Ramos (cell line): ENCODE measurements around the gene LPO.

ENCODE experiments used
- in situ Hi-C: fragments of 300-500 bp; cut with MboI; formaldehyde crosslinking; loops from one replicate; pipeline ENCODE4 v1.14.3; 2022; ENCODE audit warnings: low sequenced_read_pairs; ENCODE audit not compliant: unreplicated experiment

Gene LPO

GRCh38 chr17:58228679-58229078, 9.7 kb upstream of the LPO start:
- in situ Hi-C loops = no loop called here

DNA sequence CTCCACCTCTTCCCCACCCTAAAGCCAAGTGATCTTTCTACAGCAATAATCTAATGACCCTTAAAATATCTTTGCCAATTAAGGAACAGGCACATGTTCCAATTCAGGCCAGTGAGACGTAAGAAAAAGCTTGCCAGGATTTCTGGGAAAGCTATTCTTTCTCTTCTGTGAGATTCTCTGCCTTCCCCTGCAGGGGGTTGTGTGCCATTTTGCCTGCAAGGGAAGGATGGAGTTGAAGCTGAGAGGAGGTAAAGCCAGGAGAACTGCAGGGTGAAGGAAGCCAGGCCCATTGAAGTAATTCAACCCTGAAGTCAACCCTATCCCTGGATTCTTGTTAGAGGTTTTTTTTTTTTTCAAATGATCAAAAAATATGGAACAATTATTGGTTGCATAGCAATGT, 9.0 kb upstream of the LPO start:
- in situ Hi-C loops = no loop called here

DNA sequence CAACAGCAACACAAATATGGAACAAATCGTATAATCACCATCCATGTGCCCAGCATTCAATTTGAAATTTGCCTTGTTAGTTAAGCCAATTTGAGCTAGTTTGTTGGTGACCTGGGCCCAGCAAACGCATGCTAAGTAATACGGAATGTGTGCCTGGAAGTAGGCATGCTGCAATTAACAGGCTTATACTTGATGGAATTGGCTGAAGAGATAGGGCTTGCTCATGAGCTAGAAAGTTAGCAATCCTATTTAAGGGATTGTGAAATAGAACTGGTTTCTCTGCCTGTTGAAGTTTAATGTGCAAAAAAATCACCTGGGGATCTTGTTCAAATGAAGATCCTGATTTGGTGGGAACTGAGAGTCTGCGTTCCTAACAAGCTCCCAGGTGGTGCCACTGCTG, 8.5 kb upstream of the LPO start:
- in situ Hi-C loops = no loop called here

GRCh38 chr17:58231641-58232040, 6.7 kb upstream of the LPO start:
- in situ Hi-C loops = no loop called here

GRCh38 chr17:58232707-58233156, 5.7 kb upstream of the LPO start:
- in situ Hi-C loops = no loop called here

DNA sequence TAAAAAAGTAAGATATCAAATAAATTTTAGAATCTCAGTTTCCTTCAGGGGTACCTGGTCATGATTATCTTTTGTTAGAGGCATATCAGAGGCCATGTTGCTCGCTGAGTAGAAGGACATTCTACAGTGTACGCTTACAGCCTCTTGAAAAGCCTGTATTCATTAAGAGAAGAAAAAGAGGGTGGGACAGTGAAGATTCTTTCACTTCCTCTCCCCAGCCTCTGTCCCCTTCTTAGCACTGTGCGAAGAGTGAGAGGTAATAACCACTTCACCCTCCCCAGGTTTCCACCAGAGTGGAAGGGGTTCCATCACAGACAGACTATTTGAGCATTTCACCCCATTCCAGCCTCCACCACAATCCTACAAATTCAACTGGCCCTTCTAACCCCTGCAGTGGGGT, 4.8 kb upstream of the LPO start:
- in situ Hi-C loops = no loop called here

DNA sequence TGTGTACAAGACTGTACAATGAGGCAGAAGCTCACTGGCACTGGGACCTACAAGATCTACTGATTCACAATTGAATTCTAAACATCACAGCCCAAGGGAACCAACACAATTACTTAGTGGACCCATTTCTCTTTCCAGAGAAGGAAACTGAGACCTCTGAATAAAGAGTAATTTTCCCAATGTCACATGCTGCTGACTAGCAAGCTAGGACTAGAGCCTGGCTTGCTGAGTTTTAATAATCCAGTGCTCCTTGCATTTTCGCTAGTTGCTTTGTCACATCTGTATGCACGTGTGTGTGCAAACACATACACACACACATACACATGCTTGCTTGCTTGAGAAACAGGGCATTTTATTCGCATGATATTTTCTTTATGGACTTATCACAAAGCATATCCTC, 3.9 kb upstream of the LPO start:
- in situ Hi-C loops = no loop called here

GRCh38 chr17:58235821-58236220, 2.6 kb upstream of the LPO start:
- in situ Hi-C loops = no loop called here

DNA sequence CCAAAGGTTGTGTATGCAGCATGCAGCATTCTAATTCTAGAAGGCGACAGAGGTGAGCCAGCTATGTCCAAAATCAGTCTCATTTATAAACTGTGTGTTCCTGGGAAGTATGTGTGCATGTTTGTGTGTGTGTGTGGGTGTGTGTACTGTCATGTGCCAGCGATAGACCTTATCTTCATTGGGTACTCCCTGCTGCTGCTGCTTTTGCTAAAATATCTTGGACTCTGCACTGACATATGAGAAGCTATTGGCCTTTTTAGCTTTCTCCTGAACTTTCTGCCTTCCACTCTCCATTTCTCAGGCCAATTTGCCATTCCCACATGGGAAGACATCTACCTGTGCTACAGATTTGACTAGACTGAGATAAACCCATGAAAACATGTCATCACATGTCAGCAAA, 2.0 kb upstream of the LPO start:
- in situ Hi-C loops = no loop called here

GRCh38 chr17:58239987-58240386, 1.6 kb downstream of the LPO start:
- in situ Hi-C loops = no loop called here

GRCh38 chr17:58242171-58242784, 3.9 kb downstream of the LPO start:
- in situ Hi-C loops = no loop called here

DNA sequence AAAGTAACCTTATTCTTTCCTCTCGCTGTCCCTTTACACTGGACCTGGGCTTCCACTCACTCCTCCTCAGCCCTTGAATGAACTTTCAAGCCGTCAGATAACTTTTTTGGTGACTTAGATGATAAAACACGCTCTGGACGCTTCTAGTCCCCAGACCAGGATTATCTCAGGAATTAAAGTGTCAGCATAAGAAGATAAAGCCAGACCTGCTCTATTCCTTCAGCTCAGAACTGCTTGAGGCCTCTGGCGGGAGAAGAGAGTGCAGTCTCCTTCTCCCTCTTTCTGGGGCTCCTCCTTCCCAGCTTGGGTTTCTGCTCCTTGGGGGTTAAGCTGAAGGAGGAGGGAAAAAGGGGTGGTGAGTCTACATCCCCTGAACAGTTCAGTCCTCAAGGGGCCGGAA, 6.6 kb downstream of the LPO start:
- in situ Hi-C loops = no loop called here

DNA sequence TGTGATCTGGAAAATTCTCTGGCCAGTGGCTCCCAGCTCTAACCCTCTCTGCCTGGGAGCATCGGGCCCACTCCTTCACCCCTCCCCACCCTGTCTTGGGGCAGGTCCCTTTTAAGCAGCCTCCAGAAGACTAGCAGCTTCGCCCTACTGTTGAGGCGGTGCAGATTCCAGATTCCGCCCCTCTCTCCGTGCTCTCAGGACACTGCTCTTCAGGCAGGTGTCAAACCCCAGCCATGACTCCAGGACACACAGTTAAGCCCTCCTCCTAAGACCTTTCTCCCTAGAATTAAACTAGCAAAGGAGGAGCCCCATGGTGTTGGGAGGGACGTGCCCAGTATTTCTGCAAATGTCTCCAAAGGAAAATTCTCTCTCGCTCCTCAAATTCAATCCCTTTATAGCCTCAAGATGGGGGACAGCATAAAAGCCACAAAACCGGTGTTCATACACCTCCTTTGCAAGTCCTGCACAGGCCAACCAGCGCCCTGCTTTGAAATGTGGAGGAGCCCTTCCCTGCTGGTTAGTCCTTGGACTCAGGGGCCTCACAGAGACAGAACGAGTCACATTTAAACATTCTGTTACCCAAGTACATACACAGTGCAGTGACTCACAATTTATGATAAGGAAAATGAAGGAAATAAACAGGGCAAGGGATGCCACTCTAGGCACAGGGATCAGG, 7.2 kb downstream of the LPO start:
- in situ Hi-C loops = no loop called here

- in situ Hi-C loops = no loop called here
Measured at GRCh38 chr17:58246104-58246740, 7.8 kb downstream of the LPO start.

DNA sequence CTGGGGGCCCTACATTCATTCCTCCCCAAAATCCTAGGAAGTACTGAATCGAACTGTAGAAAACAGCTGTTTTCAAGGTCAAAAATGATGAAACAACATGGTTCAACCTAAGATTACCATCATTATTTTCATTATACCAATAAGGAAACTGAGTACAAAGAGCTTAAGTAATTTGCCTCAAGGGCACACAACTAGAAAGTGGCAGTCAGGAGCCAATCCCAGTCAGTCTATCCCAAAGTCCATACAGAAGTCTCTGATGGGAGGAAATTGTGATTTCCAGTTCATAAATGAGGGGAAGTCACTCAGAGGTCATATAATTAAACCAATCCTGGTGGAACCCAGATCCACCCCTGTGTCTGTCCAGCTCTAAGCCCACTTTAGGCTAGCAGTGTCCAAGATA, 8.4 kb downstream of the LPO start:
- in situ Hi-C loops = no loop called here

DNA sequence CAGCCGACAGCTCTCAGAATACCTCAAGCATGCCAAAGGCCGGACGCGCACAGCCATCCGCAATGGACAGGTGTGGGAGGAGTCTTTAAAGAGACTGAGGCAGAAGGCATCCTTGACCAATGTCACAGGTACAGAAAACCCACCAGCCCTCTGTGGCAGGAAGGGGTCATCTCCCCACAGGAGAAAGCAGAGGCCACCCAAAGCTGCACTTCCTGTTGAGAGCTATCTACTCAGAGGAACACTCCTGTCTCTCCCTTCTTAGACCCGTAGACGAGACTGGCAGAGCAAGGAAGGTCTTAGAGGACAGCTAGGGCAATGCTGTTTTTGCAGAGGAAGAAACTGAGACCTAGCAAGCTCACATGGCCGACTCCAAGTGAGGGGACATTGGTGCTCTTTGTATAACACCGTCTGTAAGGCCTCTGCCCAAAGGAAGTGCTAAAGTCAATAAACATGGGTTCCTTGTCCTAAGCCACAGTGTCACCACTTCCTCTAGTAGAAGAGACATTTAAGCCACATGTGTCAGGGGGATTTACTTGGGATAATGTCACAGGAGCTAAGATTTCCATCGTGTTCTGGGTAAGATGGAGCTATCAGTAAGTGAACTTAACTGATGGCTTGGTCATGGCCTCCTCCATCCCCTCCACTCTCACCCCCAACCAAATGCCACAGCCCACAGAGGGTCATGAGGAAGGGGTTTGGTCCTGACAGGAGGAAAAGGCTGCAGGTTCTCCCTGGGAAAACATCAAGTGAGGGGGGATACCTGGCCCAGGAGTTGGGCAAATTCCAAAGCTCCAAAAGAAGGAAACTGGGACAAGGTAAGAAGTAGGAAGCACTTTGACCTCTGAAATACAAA, 9.4 kb downstream of the LPO start:
- in situ Hi-C loops = no loop called here

DNA sequence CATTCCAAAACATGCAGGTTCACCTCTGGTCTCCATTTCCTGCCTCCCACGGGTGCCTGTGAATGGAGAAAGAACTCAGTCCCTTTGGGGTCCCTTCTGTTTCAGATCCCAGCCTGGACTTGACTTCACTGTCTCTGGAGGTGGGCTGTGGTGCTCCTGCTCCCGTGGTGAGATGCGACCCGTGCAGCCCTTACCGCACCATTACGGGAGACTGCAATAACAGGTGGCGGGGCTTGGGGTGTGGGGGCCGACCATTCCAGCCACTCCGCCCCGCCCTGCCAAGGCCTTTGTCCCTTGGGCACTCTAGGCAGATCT, 10.5 kb downstream of the LPO start:
- in situ Hi-C loops = no loop called here

- in situ Hi-C loops = no loop called here
Measured at GRCh38 chr17:58249270-58250133, 11.1 kb downstream of the LPO start.

DNA sequence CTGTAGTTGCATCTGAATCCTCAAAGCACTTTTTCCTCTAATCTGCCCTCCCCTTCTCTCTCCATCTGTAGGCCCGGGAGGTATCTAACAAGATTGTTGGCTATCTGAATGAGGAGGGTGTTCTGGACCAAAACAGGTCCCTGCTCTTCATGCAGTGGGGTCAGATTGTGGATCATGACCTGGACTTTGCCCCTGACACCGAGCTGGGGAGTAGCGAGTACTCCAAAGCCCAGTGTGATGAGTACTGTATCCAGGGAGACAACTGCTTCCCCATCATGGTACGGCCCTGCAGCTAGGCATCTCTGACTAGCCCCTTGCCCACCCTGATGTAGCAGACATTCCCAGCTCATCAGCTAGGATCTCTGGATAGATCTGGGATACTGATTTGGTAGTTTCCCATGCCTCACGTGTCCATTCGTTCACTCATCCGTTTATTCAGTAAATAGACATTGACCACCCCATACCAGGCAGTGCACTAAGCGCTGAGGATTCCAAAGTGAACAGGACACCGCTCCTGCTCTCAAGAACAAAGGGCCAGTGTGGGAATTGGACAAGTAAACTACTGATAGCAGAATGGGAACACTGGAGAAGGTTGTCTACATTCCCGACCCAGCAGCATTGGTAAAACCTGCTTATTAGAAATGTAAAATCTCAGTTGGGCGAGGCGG, 12.1 kb downstream of the LPO start:
- in situ Hi-C loops = no loop called here

DNA sequence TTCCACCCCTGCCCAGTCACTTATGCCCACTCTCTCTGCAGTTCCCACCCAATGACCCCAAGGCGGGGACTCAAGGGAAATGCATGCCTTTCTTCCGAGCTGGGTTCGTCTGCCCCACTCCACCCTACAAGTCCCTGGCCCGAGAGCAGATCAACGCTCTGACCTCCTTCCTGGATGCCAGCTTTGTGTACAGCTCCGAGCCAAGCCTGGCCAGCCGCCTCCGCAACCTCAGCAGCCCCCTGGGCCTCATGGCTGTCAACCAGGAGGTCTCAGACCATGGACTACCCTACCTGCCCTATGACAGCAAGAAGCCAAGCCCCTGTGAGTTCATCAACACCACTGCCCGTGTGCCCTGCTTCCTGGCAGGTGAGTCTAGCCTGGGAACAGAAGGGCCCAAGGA, 13.8 kb downstream of the LPO start:
- in situ Hi-C loops = no loop called here
